Ovary (tissue), 9 donors: ENCODE measurements around the gene CDSN. TPM values are rescaled to one million over a fixed set of nuclear protein-coding genes. Genes with fewer than 3 reads are reported as not detected.

Source experiments
- DNase-seq, 5 donors: peaks; one replicate each; pipeline ENCODE4 v3.0.0-alpha.2; 2019 to 2020
- H3K27ac ChIP-seq, 2 donors: fragments of 200-600 bp; one replicate each; pipeline versions ENCODE4 v1.5.1 to v1.8.0; 2019 to 2022
- H3K27me3 ChIP-seq: fragments of 200-600 bp; one replicate; pipeline ENCODE4 v1.8.0; 2022
- H3K36me3 ChIP-seq: fragments of 200-600 bp; sonication (generic); one replicate; pipeline ENCODE4 v1.5.1; 2019
- H3K4me1 ChIP-seq: one replicate; pipeline ENCODE4 v1.8.1; 2013; ENCODE audit warnings: mild to moderate bottlenecking, moderate library complexity; ENCODE audit not compliant: insufficient read depth
- H3K4me3 ChIP-seq: fragments of 200-600 bp; sonication (generic); one replicate; pipeline ENCODE4 v1.5.1; 2017
- H3K9me3 ChIP-seq, 2 donors: fragments of 200-600 bp in 1 of 2; sonication (generic) in 1 of 2; one replicate each; pipeline versions ENCODE4 v1.5.1 to v1.8.1; 2013 to 2019; ENCODE audit warnings: mild to moderate bottlenecking in 1 of 2, moderate library complexity in 1 of 2
- EP300 ChIP-seq: sonication (generic); formaldehyde crosslinking; IDR thresholded peaks from one replicate; pipeline ENCODE4 v1.6.1; 2017; ENCODE audit warnings: antibody characterized with exemption
- POLR2A ChIP-seq: fragments of 450-650 bp; IDR thresholded peaks from one replicate; pipeline ENCODE4 v1.6.1; 2017; ENCODE audit warnings: antibody characterized with exemption, mild to moderate bottlenecking, moderate library complexity
- WGBS, 3 donors: extraction: QIAGEN DNeasy Blood & Tissue Kit in 1 of 3; methylation state at CpG; one replicate each; pipeline versions ENCODE4 v1.1.5 to v1.1.7; 2013 to 2017; 5-methylcytosine and 5-hydroxymethylcytosine counted together
- intact Hi-C, 4 donors: fragments of 100-400 bp; cut with DNase I; formaldehyde crosslinking; loops; one replicate each; pipeline versions ENCODE4 v1.11.0 to v1.15.1; 2022 to 2023
- polyA plus RNA-seq, 2 donors: library from polyadenylated mRNA; stranded (reverse); fragments of 200-250 nt in 1 of 2; fragments of 350-450 nt in 1 of 2; fragmentation: Illumina TruSeq in 1 of 2; extraction: RNeasy Lipid Tissue Mini Kit (QIAGEN cat#74804) in 1 of 2; gene quantifications; one replicate each; pipeline ENCODE4 v1.2.3, GENCODE V29; 2013 to 2014
- total RNA-seq, 7 donors: library from RNA; depleted of rRNA in 2 of 7; stranded (reverse); fragments of >200 nt in 2 of 7; fragmentation: NEBNext Ultra II Directional in 3 of 7; extraction: Animal tissue kit (Norgen Biotek cat#: 25700) in 3 of 7; gene quantifications; one replicate each; pipeline versions ENCODE4 v1.1.0 to v1.2.4, GENCODE V29; 2016 to 2023
- TF ChIP-seq, protein P1 (sequence below), 3 donors: fragments of 450-650 bp in 2 of 3; fragments of 200-600 bp in 1 of 3; IDR thresholded peaks; one replicate each; pipeline versions ENCODE4 v1.5.1 to v1.8.0; 2016 to 2022; ENCODE audit warnings: antibody characterized with exemption in 3 of 3, mild to moderate bottlenecking in 1 of 3
- donor health status: DM: no; HTN: no; CAD: no; lungs with moderate emphysema.
- donor health status: DM: no; HTN: no; CAD: no.
- donor health status: Bipolar disorder and iron deficiency.
- donor health status: DM: yes; HTN: yes; CAD: no.
- donor health status: DM: no; HTN: no; CAD: no.
- donor health status: DM: yes; HTN: yes; CAD: no.

Gene CDSN
- total and polyA plus RNA-seq, 9 donors, result 0.05 to 0.34 TPM; not detected in 7

DNA sequence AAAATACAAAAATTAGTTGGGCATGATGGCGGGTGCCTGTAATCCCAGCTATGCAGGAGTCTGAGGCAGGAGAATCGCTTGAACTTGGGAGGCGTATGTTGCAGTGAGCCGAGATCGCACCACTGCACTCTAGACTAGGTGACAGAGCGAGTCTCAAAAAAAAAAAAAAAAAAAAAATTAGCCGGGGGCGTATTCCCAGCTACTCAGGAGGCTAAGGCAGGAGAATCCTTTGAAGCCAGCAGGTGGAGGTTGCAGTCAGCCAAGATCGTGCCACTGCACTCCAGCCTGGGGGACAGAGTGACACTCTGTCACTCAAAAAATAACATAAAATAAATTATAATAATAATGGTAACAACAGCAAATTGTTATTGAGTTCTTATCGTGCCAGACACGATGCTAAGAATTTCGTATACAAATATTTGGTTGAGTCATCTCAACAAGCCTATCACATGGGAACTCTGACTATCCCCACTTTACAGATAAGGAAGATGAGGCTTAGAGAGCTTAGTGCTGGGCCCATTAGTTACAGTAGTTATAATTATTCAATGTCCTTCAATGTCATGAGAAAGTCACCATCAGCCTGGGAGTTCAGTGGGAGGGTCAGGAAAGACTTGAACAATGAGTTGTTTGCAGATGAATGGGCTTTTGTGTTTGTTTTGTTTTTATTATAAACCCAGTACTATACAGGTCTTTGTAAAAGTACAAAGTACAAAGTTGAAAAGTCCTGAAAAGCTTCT lies 27.3 kb downstream of the CDSN start:
- H3K4me3 ChIP-seq, result no peak overlapping the region
- H3K36me3 ChIP-seq, result no peaks in the 10 kb centered on the region
- WGBS, 3 donors, result 70 to 79% (median 72%) methylated on average over 12 of the region's 12 CpGs
- no peaks in the 10 kb centered on the region for H3K27me3 ChIP-seq
- H3K27ac ChIP-seq, result no peak overlapping the region
- intact Hi-C loops, result loop anchor here in 1 of 4 donors (10.0 kb wide), 1 partner anchor 1462 kb away; no protein-coding TSS in a partner anchor
- no peak for DNase-seq
- no peaks in the 10 kb centered on the region for H3K9me3 ChIP-seq
- H3K4me1 ChIP-seq, result no peaks in the 10 kb centered on the region
- TF ChIP-seq POLR2A (no peak), EP300 (no peak)
- TF ChIP-seq, protein P1, sequence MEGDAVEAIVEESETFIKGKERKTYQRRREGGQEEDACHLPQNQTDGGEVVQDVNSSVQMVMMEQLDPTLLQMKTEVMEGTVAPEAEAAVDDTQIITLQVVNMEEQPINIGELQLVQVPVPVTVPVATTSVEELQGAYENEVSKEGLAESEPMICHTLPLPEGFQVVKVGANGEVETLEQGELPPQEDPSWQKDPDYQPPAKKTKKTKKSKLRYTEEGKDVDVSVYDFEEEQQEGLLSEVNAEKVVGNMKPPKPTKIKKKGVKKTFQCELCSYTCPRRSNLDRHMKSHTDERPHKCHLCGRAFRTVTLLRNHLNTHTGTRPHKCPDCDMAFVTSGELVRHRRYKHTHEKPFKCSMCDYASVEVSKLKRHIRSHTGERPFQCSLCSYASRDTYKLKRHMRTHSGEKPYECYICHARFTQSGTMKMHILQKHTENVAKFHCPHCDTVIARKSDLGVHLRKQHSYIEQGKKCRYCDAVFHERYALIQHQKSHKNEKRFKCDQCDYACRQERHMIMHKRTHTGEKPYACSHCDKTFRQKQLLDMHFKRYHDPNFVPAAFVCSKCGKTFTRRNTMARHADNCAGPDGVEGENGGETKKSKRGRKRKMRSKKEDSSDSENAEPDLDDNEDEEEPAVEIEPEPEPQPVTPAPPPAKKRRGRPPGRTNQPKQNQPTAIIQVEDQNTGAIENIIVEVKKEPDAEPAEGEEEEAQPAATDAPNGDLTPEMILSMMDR (IDR thresholded peaks at IDR 0.05), result no peak

DNA sequence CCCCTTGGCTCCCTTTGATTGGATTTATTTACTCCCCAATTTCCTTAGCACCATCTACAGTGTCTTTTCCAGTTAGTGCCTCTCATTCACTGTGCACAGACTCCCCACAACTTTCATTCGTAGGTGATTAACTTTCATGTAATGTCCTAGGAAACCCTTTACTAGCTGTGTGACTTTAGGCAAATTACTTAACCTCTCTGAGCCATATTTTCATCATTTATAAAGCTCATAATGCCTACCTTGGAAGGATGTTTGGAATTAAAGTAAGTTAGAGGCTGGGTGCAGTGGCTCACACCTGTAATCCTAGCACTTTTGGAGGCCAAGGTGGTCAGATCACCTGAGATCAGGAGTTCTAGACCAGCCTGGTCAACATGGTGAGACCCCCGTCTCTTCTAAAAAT lies 28.0 kb downstream of the CDSN start:
- no peak for TF ChIP-seq EP300
- TF ChIP-seq POLR2A, result no peak
- TF ChIP-seq, protein P1 (IDR thresholded peaks at IDR 0.05), result no peak
- 84 to 89% (median 85%) methylated on average over 2 of the region's 2 CpGs for WGBS, 3 donors
- Histone ChIP-seq H3K4me3 (no peak overlapping the region), H3K27me3 (no peaks in the 10 kb centered on the region), H3K36me3 (no peaks in the 10 kb centered on the region), H3K4me1 (no peaks in the 10 kb centered on the region), H3K9me3 (no peaks in the 10 kb centered on the region), H3K27ac (no peak overlapping the region)
- DNase-seq, result no peak
- intact Hi-C loops, result loop anchor here in 1 of 4 donors (10.0 kb wide), 1 partner anchor 1463 kb away; no protein-coding TSS in a partner anchor

DNA sequence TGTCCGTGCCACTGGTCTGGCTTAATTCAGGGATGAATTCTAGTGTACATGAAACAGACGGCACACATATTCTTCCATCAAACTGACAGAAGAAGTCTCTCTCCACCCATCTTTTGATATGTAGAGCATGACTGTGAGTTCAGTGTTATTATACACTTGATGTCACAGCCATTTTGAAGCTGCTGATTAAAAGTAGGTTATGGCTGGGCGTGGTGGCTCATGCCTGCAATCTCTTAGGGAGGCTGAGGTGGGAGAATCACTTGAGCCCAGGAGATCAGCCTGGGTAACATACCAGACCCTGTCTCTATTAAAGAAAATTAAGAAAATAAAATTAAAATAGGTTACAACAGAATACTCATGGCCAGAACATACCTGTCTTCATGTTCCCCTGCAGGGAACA lies 28.6 kb downstream of the CDSN start:
- Histone ChIP-seq H3K27ac (no peak overlapping the region), H3K36me3 (no peaks in the 10 kb centered on the region), H3K9me3 (no peaks in the 10 kb centered on the region), H3K27me3 (no peaks in the 10 kb centered on the region), H3K4me3 (no peak overlapping the region), H3K4me1 (no peaks in the 10 kb centered on the region)
- TF ChIP-seq, protein P1 (IDR thresholded peaks at IDR 0.05), result no peak
- TF ChIP-seq POLR2A, result no peak
- TF ChIP-seq EP300, result no peak
- no peak for DNase-seq
- intact Hi-C loops, result loop anchor here in 1 of 4 donors (10.0 kb wide), 1 partner anchor 1463 kb away; no protein-coding TSS in a partner anchor
- 42 to 60% (median 45%) methylated on average over 3 of the region's 3 CpGs for WGBS, 3 donors

DNA sequence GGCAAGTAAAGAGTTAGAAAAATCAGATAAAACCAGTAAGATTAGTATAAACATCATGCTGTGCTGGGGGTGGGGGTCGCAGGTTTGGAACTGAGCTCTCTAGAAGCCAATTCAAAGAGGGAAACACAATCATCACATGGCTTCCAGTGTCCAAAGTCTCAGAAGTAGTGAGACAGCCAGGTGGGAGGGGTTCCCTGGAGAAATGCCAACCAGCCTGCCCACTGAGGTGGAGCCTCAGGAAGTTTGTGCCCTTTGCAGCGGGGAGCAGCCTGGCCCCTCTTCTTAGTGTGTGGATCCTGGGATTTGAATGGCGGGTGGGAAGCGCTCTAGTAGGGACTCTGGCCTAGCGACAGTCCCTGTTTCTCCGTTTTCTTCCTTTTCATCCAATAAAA lies 29.3 kb downstream of the CDSN start:
- intact Hi-C loops, result loop anchor here in 1 of 4 donors (10.0 kb wide), 1 partner anchor 1464 kb away; no protein-coding TSS in a partner anchor
- Histone ChIP-seq H3K27ac (no peak overlapping the region), H3K9me3 (no peaks in the 10 kb centered on the region), H3K27me3 (no peaks in the 10 kb centered on the region), H3K4me3 (no peak overlapping the region), H3K36me3 (no peaks in the 10 kb centered on the region), H3K4me1 (no peaks in the 10 kb centered on the region)
- TF ChIP-seq POLR2A, result no peak
- TF ChIP-seq, protein P1 (IDR thresholded peaks at IDR 0.05), result no peak
- no peak for TF ChIP-seq EP300
- WGBS, 3 donors, result 80 to 91% (median 89%) methylated on average over 6 of the region's 6 CpGs
- DNase-seq, result no peak
